Progenitor cell of endocrine pancreas (in vitro differentiated cells): ENCODE measurements around the gene YES1. TPM values are rescaled to one million over a fixed set of nuclear protein-coding genes. Genes with fewer than 3 reads are reported as not detected.
"Not testable (repeated sequence)": the region's sequence is repeated elsewhere in the genome, so short reads cannot be mapped to it uniquely, and the experiment has no call there.

Experiments used
- DNase-seq: peaks from one replicate; pipeline ENCODE4 v3.0.0; 2021; ENCODE audit warnings: low spot score; ENCODE audit not compliant: unreplicated experiment
- H3K27ac Mint-ChIP-seq: 2 replicates; pipeline ENCODE4 v1.8.0; 2021; ENCODE audit warnings: mild to moderate bottlenecking, moderate library complexity, mixed read lengths
- H3K27me3 Mint-ChIP-seq: 2 replicates; pipeline ENCODE4 v1.8.0; 2021; ENCODE audit warnings: mixed read lengths
- H3K36me3 Mint-ChIP-seq: 2 replicates; pipeline ENCODE4 v1.8.0; 2022; ENCODE audit warnings: mixed read lengths; ENCODE audit not compliant: insufficient read depth
- H3K4me1 Mint-ChIP-seq: 2 replicates; pipeline ENCODE4 v1.8.0; 2021; ENCODE audit warnings: low read depth, mixed read lengths
- H3K4me3 Mint-ChIP-seq: 2 replicates; pipeline ENCODE4 v1.8.0; 2021; ENCODE audit warnings: low read depth, mild to moderate bottlenecking, moderate library complexity, mixed read lengths
- H3K9me3 Mint-ChIP-seq: 2 replicates; pipeline ENCODE4 v1.8.0; 2021; ENCODE audit warnings: low read depth, mixed read lengths
- total RNA-seq: library from RNA; stranded (reverse); gene quantifications from 2 replicates; pipeline ENCODE4 v1.2.1, GENCODE V29; 2021
- TF ChIP-seq, protein P1 (sequence below): fragments of 200-600 bp; sonication (generic); IDR thresholded peaks from one replicate; pipeline ENCODE4 v1.5.0; 2021; ENCODE audit warnings: antibody characterized with exemption, mild to moderate bottlenecking; ENCODE audit not compliant: unreplicated experiment

YES1 gene
- total RNA-seq, 1 donor from 2014 or later, result 55.5 TPM

DNA sequence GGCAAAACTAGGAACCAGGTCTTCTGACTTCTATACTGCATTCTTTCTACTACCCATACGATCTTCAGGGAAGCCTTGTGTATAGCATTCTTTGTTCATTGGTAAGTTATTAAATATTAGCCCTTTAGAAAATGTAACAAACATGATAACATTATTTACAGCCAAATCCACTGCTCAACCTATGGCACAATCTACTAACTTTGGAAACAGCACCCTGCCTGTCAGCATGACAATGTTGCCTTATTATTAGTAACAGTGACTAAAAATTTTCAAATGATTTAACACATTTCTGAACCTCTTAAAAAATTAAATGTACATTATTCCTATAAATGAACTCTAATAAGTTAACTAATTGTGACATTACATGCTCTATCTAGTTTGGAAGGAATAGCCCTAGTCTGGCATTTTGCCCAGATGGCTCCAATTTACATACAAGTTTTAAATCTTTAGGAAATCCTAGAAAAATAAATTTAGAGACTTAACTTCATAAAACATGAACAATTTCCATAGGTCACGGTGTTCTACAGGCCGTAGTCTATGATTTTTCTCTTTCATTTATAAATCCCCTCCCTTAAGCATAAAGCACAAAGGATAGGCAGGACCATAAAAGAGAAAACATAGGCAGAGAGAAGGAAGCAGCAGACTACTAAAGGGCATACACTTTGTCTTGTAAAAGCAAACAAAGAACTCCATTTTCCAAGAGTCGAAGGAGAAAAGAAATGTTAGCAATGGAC is 33.7 kb downstream of the YES1 start:
- peak overlapping the region; percentile 82 for H3K27ac Mint-ChIP-seq
- no peak overlapping the region for H3K4me3 Mint-ChIP-seq
- TF ChIP-seq, protein P1, sequence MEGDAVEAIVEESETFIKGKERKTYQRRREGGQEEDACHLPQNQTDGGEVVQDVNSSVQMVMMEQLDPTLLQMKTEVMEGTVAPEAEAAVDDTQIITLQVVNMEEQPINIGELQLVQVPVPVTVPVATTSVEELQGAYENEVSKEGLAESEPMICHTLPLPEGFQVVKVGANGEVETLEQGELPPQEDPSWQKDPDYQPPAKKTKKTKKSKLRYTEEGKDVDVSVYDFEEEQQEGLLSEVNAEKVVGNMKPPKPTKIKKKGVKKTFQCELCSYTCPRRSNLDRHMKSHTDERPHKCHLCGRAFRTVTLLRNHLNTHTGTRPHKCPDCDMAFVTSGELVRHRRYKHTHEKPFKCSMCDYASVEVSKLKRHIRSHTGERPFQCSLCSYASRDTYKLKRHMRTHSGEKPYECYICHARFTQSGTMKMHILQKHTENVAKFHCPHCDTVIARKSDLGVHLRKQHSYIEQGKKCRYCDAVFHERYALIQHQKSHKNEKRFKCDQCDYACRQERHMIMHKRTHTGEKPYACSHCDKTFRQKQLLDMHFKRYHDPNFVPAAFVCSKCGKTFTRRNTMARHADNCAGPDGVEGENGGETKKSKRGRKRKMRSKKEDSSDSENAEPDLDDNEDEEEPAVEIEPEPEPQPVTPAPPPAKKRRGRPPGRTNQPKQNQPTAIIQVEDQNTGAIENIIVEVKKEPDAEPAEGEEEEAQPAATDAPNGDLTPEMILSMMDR, result no peak
- no peaks in the 10 kb centered on the region for H3K27me3 Mint-ChIP-seq
- no peaks in the 10 kb centered on the region for H3K9me3 Mint-ChIP-seq
- peaks cover 16% of the 10 kb centered on the region for H3K4me1 Mint-ChIP-seq
- DNase-seq, result no peak
- H3K36me3 Mint-ChIP-seq, result no peaks in the 10 kb centered on the region

DNA sequence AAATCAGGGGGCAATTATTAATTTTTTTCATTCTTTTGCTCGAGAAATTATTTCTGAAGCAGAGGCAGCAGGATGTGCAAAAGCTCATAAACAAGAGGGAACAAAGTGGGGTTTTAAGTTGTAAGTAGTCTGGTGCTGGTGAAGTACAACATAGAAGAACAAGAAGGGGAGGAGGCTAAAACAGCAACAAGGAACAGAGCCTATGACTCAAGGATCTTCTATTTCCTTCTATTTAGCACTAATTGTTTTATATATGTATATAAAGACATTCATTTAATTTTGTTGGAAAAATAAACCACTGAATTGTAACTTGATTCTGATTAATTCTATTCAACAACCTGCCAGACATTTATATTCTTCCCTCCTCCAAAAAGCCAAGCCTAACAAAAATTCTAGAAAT is 35.0 kb downstream of the YES1 start:
- no peaks in the 10 kb centered on the region for H3K9me3 Mint-ChIP-seq
- peaks cover 2% of the 10 kb centered on the region for H3K36me3 Mint-ChIP-seq
- TF ChIP-seq, protein P1, result no peak
- no peak overlapping the region for H3K4me3 Mint-ChIP-seq
- H3K4me1 Mint-ChIP-seq, result peaks cover 13% of the 10 kb centered on the region
- H3K27ac Mint-ChIP-seq, result no peak overlapping the region
- DNase-seq, result no peak
- H3K27me3 Mint-ChIP-seq, result no peaks in the 10 kb centered on the region

DNA sequence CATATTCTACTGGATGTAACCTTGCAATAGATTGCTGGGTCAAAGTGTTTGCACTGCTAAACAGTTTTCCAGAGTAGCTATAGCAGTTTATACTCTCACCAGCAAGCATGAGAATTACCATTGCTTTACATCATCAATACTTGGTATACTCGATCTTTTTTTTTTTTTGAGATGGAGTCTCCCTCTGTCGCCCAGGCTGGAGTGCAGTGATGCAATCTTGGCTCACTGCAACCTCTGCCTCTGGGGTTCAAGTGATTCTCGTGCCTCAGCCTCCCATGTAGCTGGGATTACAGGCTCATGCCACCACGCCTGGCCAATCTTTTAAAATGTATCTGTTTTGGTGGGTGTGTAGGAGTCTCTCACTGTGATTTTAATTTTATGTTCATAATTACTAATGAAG is 36.0 kb downstream of the YES1 start:
- not testable (repeated sequence) for H3K27me3 Mint-ChIP-seq

DNA sequence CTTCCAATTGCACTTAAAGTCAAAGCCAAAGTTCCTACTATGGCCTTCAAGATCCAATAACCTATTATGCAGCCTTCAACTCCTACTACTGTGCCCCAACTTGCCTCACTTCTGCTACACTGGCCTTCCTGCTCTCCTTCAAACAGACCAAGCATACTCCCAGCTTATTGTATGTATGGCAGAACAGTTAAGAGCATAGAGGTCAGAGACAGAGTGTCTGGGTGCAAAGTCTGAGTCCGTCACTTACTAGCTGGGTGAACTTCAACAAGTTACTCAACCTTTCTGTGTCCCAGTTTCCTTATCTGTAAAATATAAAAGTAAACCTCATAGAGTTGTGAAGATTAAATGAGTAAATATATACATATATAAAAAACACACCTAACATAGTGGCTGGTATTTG is 37.2 kb downstream of the YES1 start:
- no peak overlapping the region for H3K4me3 Mint-ChIP-seq

More for the DNA sequence above, 36.0 kb downstream of the YES1 start:
- H3K9me3 Mint-ChIP-seq, DNase-seq, H3K27ac Mint-ChIP-seq, H3K36me3 Mint-ChIP-seq, H3K4me3 Mint-ChIP-seq: not testable (repeated sequence)
- H3K4me1 Mint-ChIP-seq, result peaks cover 11% of the 10 kb centered on the region

DNA sequence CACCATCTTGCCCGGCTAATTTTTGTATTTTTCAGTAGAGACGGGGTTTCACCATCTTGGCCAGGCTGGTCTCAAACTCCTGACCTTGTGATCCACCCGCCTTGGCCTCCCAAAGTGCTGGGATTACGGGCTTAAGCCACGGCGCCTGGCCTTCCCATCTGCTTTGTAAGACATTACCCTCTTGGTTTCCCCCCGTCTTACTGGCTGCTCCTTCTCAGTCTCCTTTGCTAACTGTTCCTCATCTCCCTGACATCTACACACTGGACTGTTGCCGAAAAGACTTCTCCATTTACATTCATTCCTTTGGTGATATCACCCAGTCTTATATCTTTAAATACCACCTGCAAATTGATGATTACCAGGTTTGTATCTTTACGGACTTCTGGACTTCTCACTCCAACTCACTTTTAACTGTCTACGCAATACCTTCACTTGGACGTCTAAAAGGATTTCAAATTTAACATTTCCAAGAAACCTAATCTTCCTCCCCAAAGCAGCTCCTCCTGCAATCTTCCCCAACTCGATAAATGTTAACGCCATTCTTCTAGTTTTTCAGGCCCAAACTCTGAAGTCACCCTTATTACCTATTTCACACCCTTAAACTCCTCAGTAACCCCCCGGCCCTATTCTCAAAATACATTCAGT is 37.9 kb downstream of the YES1 start:
- TF ChIP-seq, protein P1, result no peak
- no peaks in the 10 kb centered on the region for H3K9me3 Mint-ChIP-seq
- H3K4me3 Mint-ChIP-seq, result no peak overlapping the region
- no peak overlapping the region for H3K27ac Mint-ChIP-seq
- peaks cover 2% of the 10 kb centered on the region for H3K36me3 Mint-ChIP-seq
- no peaks in the 10 kb centered on the region for H3K27me3 Mint-ChIP-seq
- peaks cover 16% of the 10 kb centered on the region for H3K4me1 Mint-ChIP-seq
- no peak for DNase-seq

More for the DNA sequence above, 37.2 kb downstream of the YES1 start:
- Mint-ChIP-seq H3K27me3 (no peaks in the 10 kb centered on the region), H3K36me3 (peaks cover 2% of the 10 kb centered on the region), H3K4me1 (peaks cover 18% of the 10 kb centered on the region), H3K27ac (no peak overlapping the region), H3K9me3 (no peaks in the 10 kb centered on the region)
- TF ChIP-seq, protein P1, result no peak
- DNase-seq, result no peak

DNA sequence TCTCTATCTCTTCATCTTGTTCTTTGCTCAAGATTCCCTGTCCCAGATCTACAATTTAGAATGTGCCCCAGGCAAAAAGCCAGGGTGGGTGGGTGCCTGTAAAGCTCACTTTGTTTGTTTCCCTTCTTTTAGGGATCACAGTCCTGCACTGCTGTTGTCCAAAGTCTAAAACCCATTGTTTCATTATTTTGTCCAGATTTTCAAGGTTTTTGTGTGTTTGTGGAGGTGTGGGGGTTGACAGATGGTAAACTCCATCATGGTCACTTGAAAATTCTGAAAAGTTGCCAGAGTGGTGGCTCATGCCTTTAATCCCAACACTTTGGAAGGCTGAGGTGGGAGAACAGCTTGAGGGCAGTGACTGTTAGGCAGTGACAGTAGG is 41.5 kb downstream of the YES1 start:
- Mint-ChIP-seq H3K4me1 (peaks cover 8% of the 10 kb centered on the region), H3K36me3 (peaks cover 5% of the 10 kb centered on the region), H3K27ac (peak overlapping the region; percentile 2), H3K27me3 (no peaks in the 10 kb centered on the region), H3K4me3 (no peak overlapping the region), H3K9me3 (no peaks in the 10 kb centered on the region)
- TF ChIP-seq, protein P1, result no peak
- DNase-seq, result no peak
